HG02798 (cell line): ENCODE measurements around the gene CNGB1.
"Not testable (repeated sequence)": the region's sequence is repeated elsewhere in the genome, so short reads cannot be mapped to it uniquely, and the experiment has no call there.

Experiments
- ATAC-seq: cut with Tn5 transposase; IDR thresholded peaks from one replicate; pipeline ENCODE4 v1.9.1; 2021; ENCODE audit warnings: mild to moderate bottlenecking; ENCODE audit not compliant: unreplicated experiment, poor library complexity

The CNGB1 gene

GRCh38 chr16:57956924-57957672, 13.8 kb downstream of the CNGB1 start:
- no peak for ATAC-seq

GRCh38 chr16:57956270-57956808, 14.6 kb downstream of the CNGB1 start:
- ATAC-seq: no peak

- no peak for ATAC-seq
These were observed 15.2 kb downstream of the CNGB1 start for GRCh38 chr16:57955572-57956188.

GRCh38 chr16:57953857-57954256, 17.1 kb downstream of the CNGB1 start:
- ATAC-seq: no peak

- ATAC-seq: no peak
These were observed 18.0 kb downstream of the CNGB1 start for GRCh38 chr16:57952909-57953308.

- ATAC-seq: no peak
These were observed 19.5 kb downstream of the CNGB1 start for GRCh38 chr16:57951204-57951960.

- ATAC-seq: no peak
These were observed 20.5 kb downstream of the CNGB1 start for GRCh38 chr16:57950382-57950781.

GRCh38 chr16:57949595-57950238, 21.2 kb downstream of the CNGB1 start:
- ATAC-seq: no peak

- no peak for ATAC-seq
These were observed 21.9 kb downstream of the CNGB1 start for GRCh38 chr16:57949013-57949412.

- ATAC-seq: no peak
These were observed 22.9 kb downstream of the CNGB1 start for GRCh38 chr16:57948027-57948426.

- no peak for ATAC-seq
These were observed 23.7 kb downstream of the CNGB1 start for GRCh38 chr16:57947261-57947660.

GRCh38 chr16:57946181-57946801, 24.6 kb downstream of the CNGB1 start:
- ATAC-seq: no peak

- ATAC-seq: no peak
These were observed 25.2 kb downstream of the CNGB1 start for GRCh38 chr16:57945740-57946138.

- no peak for ATAC-seq
These were observed 25.8 kb downstream of the CNGB1 start for GRCh38 chr16:57944970-57945739.

GRCh38 chr16:57943381-57943780, 27.5 kb downstream of the CNGB1 start:
- not testable (repeated sequence) for ATAC-seq

GRCh38 chr16:57941901-57942300, 29.0 kb downstream of the CNGB1 start:
- not testable (repeated sequence) for ATAC-seq

GRCh38 chr16:57941016-57941664, 29.8 kb downstream of the CNGB1 start:
- ATAC-seq: no peak

GRCh38 chr16:57940382-57940966, 30.5 kb downstream of the CNGB1 start:
- ATAC-seq: no peak

- no peak for ATAC-seq
These were observed 31.1 kb downstream of the CNGB1 start for GRCh38 chr16:57939872-57940224.
